PC-3 (cell line): ENCODE data around the gene RNF130. TPM values are rescaled to one million over a fixed set of nuclear protein-coding genes. Genes with fewer than 3 reads are reported as not detected.

Experiments
- ATAC-seq: fragments of 200-7000 bp; cut with Tn5 transposase; 2 replicates; pipeline ENCODE4 v1.9.1; 2020; ENCODE audit warnings: mild to moderate bottlenecking, moderate library complexity
- BruUV-seq: library from RNA; stranded (reverse); fragments of 400-500 nt; replicated peaks from 2 replicates; lab custom pipeline; 2021; lab: Mats Ljungman, UMichigan
- CTCF ChIA-PET: fragments of 300-600 bp; sonication (Branson Sonifier 250); formaldehyde crosslinking; loops from one replicate; lab custom pipeline; 2022; ENCODE audit warnings: antibody characterized with exemption; lab: Charles Lee
- POLR2A ChIA-PET: fragments of 300-600 bp; sonication (Branson Sonifier 250); formaldehyde crosslinking; loops from one replicate; lab custom pipeline; 2022; ENCODE audit warnings: antibody characterized with exemption; ENCODE audit not compliant: unreplicated experiment; lab: Charles Lee
- DNase-seq: peaks from one replicate; pipeline ENCODE4 v3.0.0-alpha.2; 2015
- H2AFZ ChIP-seq: fragments of 300-600 bp; sonication (generic); 2 replicates; pipeline ENCODE4 v1.6.0; 2016; ENCODE audit warnings: antibody characterized with exemption, low read length
- H3F3A ChIP-seq: fragments of 300-600 bp; sonication (generic); one replicate; pipeline ENCODE4 v1.6.0; 2017; ENCODE audit warnings: antibody characterized with exemption, low read length, control low read depth, mild to moderate bottlenecking; ENCODE audit not compliant: unreplicated experiment
- H3K27ac ChIP-seq: fragments of 300-600 bp; sonication (generic); 2 replicates; pipeline ENCODE4 v1.5.1; 2016; ENCODE audit warnings: mild to moderate bottlenecking, low read length
- H3K27me3 ChIP-seq: fragments of 300-600 bp; sonication (generic); 2 replicates; pipeline ENCODE4 v1.6.1; 2016; ENCODE audit warnings: low read length, mixed read lengths
- H3K36me3 ChIP-seq: fragments of 300-600 bp; sonication (generic); 2 replicates; pipeline ENCODE4 v1.6.1; 2016; ENCODE audit warnings: low read depth, mixed run types, low read length, mixed read lengths
- H3K4me1 ChIP-seq: fragments of 300-600 bp; sonication (generic); 2 replicates; pipeline ENCODE4 v1.5.1; 2016; ENCODE audit warnings: low read length; ENCODE audit not compliant: insufficient read depth
- H3K4me2 ChIP-seq: fragments of 300-600 bp; sonication (generic); 2 replicates; pipeline ENCODE4 v1.6.0; 2016; ENCODE audit warnings: low read length
- H3K4me3 ChIP-seq: fragments of 300-600 bp; sonication (generic); 2 replicates; pipeline ENCODE4 v1.5.1; 2016; ENCODE audit warnings: mild to moderate bottlenecking, low read length, mixed read lengths
- H3K79me2 ChIP-seq: fragments of 300-600 bp; sonication (generic); 2 replicates; pipeline ENCODE4 v1.6.1; 2017; ENCODE audit warnings: low read length, mixed read lengths
- H3K9ac ChIP-seq: fragments of 300-600 bp; sonication (generic); 2 replicates; pipeline ENCODE4 v1.6.0; 2016; ENCODE audit warnings: mild to moderate bottlenecking, low read length
- H3K9me2 ChIP-seq: fragments of 300-600 bp; sonication (generic); replicated peaks from 2 replicates; pipeline ENCODE4 v1.6.1; 2016; ENCODE audit warnings: mixed run types, low read length, mixed read lengths
- H3K9me3 ChIP-seq: fragments of 300-600 bp; sonication (generic); 2 replicates; pipeline ENCODE4 v1.6.1; 2016; ENCODE audit warnings: low read length, mixed read lengths
- H4K20me1 ChIP-seq: fragments of 300-600 bp; sonication (generic); 2 replicates; pipeline ENCODE4 v1.6.1; 2016; ENCODE audit warnings: low read length, mixed read lengths
- CTCF ChIP-seq: fragments of 300-600 bp; sonication (generic); conservative IDR thresholded peaks from 2 replicates; pipeline ENCODE4 v1.5.1; 2017; ENCODE audit warnings: antibody characterized with exemption, low read depth, mild to moderate bottlenecking, low read length
- EZH2 ChIP-seq: fragments of 300-600 bp; sonication (generic); IDR thresholded peaks from one replicate; pipeline ENCODE4 v1.6.1; 2017; ENCODE audit warnings: antibody characterized with exemption, mild to moderate bottlenecking, low read length; ENCODE audit not compliant: unreplicated experiment
- EZH2phosphoT487 ChIP-seq: fragments of 300-600 bp; sonication (generic); IDR thresholded peaks from 2 replicates; pipeline ENCODE4 v1.6.1; 2018; ENCODE audit warnings: mild to moderate bottlenecking, antibody characterized with exemption, low read length, borderline replicate concordance
- intact Hi-C: fragments of 100-400 bp; cut with micrococcal nuclease; formaldehyde crosslinking; loops from 2 replicates; pipeline ENCODE4 v1.9.0; 2023
- total RNA-seq: library from RNA; depleted of rRNA; stranded (reverse); fragments of >200 nt; gene quantifications from 2 replicates; pipeline ENCODE4 v1.2.3, GENCODE V29; 2014

Gene RNF130
- total RNA-seq, 1 experiment from 2014 or later: 31.2 TPM

- ATAC-seq (peak; percentile 43), DNase-seq (peak; percentile 7)
- Histone ChIP-seq H3K9me3 (no peaks in the 10 kb centered on the region), H3K4me3 (peak overlapping the region; percentile 87), H3K9me2 (no peaks in the 10 kb centered on the region), H3F3A (no peaks in the 10 kb centered on the region), H3K79me2 (peaks cover 29% of the 10 kb centered on the region), H3K9ac (peak overlapping the region; percentile 62), H3K4me1 (peaks cover 13% of the 10 kb centered on the region), H4K20me1 (peaks cover 4% of the 10 kb centered on the region; the same call in 1 of the 2 replicates), H3K27ac (no peak overlapping the region), H3K27me3 (no peaks in the 10 kb centered on the region), H3K36me3 (no peaks in the 10 kb centered on the region; the same call in none of the 2 replicates), H2AFZ (peak overlapping the region; percentile 60; the same call in 1 of the 2 replicates), H3K4me2 (peak overlapping the region; percentile 96)
- no peak for TF ChIP-seq CTCF
- no peak for TF ChIP-seq EZH2
- TF ChIP-seq EZH2phosphoT487: no peak
- intact Hi-C loops: loop anchor here (2.0 to 5.0 kb wide), 2 partner anchors 162 to 185 kb away; no protein-coding TSS in a partner anchor
- CTCF ChIA-PET: no interaction called here
- POLR2A ChIA-PET: interaction anchor here (0.7 kb wide), 1 partner anchor 91 kb away, joined by 4 read pairs; no protein-coding TSS in a partner anchor
- no TSS peak for BruUV-seq
Measured at GRCh38 chr5:179906795-179907555, 164.6 kb downstream of the RNF130 start.

GRCh38 chr5:179906294-179906794, 165.2 kb downstream of the RNF130 start:
- Histone ChIP-seq H3K9ac (peak overlapping the region; percentile 62), H3K9me3 (no peaks in the 10 kb centered on the region), H3K4me2 (peak overlapping the region; percentile 96), H4K20me1 (peaks cover 4% of the 10 kb centered on the region; the same call in 1 of the 2 replicates), H3F3A (no peaks in the 10 kb centered on the region), H3K4me1 (peaks cover 13% of the 10 kb centered on the region), H2AFZ (0 out of 2 replicates have a peak overlapping the region, but pooled peaks have one; percentile 60), H3K79me2 (peaks cover 29% of the 10 kb centered on the region), H3K27me3 (no peaks in the 10 kb centered on the region), H3K27ac (no peak overlapping the region), H3K9me2 (no peaks in the 10 kb centered on the region), H3K36me3 (no peaks in the 10 kb centered on the region; the same call in none of the 2 replicates), H3K4me3 (peak overlapping the region; percentile 87)
- no peak for ATAC-seq
- no peak for TF ChIP-seq EZH2
- TF ChIP-seq CTCF: no peak
- no peak for TF ChIP-seq EZH2phosphoT487
- POLR2A ChIA-PET: interaction anchor here (0.7 kb wide), 1 partner anchor 91 kb away, joined by 4 read pairs; no protein-coding TSS in a partner anchor
- intact Hi-C loops: loop anchor here (2.0 to 5.0 kb wide), 2 partner anchors 162 to 186 kb away; no protein-coding TSS in a partner anchor
- no peak for DNase-seq
- no TSS peak for BruUV-seq
- CTCF ChIA-PET: no interaction called here
